Anterior cingulate cortex (tissue), 58 donors: ENCODE results near the gene AGO1.
"Not testable (repeated sequence)": the region's sequence is repeated elsewhere in the genome, so short reads cannot be mapped to it uniquely, and the experiment has no call there.

ENCODE experiments used
- DNase-seq, 58 donors: peaks; one replicate each; lab custom pipeline; 2025; lab: John Stamatoyannopoulos, UW

AGO1 gene

GRCh38 chr1:35964277-35964676 is 81.3 kb downstream of the AGO1 start:
- DNase-seq: not testable (repeated sequence)

GRCh38 chr1:35968396-35968795 is 85.4 kb downstream of the AGO1 start:
- no peak for DNase-seq

- DNase-seq: no peak
Observed at GRCh38 chr1:35971601-35972000, 88.6 kb downstream of the AGO1 start.

GRCh38 chr1:35972631-35973030 is 89.6 kb downstream of the AGO1 start:
- DNase-seq: not testable (repeated sequence)

GRCh38 chr1:35980090-35980489 is 97.1 kb downstream of the AGO1 start:
- DNase-seq: no peak
